Right cardiac atrium (tissue), 5 donors: ENCODE measurements around the gene CDKL1. TPM values are rescaled to one million over a fixed set of nuclear protein-coding genes. Genes with fewer than 3 reads are reported as not detected.

ENCODE experiments used
- ATAC-seq, 2 donors: fragments of 200-7000 bp; cut with Tn5 transposase; one replicate each; pipeline versions ENCODE4 v1.8.0 to v1.9.1; 2020; ENCODE audit warnings: moderate library complexity in 2 of 2, mild to moderate bottlenecking in 1 of 2
- DNase-seq, 3 donors: peaks; one replicate each; pipeline ENCODE4 v3.0.0-alpha.2; 2020
- H3K27ac ChIP-seq: one replicate; pipeline ENCODE4 v1.5.1; 2013; ENCODE audit warnings: mild to moderate bottlenecking, low read length, control low read depth, moderate library complexity
- H3K27me3 ChIP-seq: one replicate; pipeline ENCODE4 v1.6.1; 2013; ENCODE audit not compliant: control insufficient read depth, insufficient read depth
- H3K4me1 ChIP-seq: one replicate; pipeline ENCODE4 v1.6.1; 2013; ENCODE audit warnings: low read length; ENCODE audit not compliant: control insufficient read depth, insufficient read depth
- H3K4me3 ChIP-seq: one replicate; pipeline ENCODE4 v1.5.1; 2013; ENCODE audit warnings: low read length, control low read depth
- H3K9me3 ChIP-seq: one replicate; pipeline ENCODE4 v1.6.1; 2013; ENCODE audit warnings: low read length; ENCODE audit not compliant: control insufficient read depth
- WGBS: extraction: QIAGEN DNeasy Blood & Tissue Kit; methylation state at CpG from one replicate; pipeline ENCODE4 v1.1.7; 2013; 5-methylcytosine and 5-hydroxymethylcytosine counted together
- intact Hi-C, 4 donors: fragments of 100-400 bp; cut with DNase I; formaldehyde crosslinking; loops; one replicate each; pipeline versions ENCODE4 v1.11.0 to v1.14.0; 2022 to 2023
- polyA plus RNA-seq: library from polyadenylated mRNA; stranded (reverse); fragments of 200-250 nt; gene quantifications from one replicate; pipeline ENCODE4 v1.2.3, GENCODE V29; 2013
- total RNA-seq, 4 donors: library from RNA; stranded (reverse); fragmentation: NEBNext Ultra II Directional; extraction: Animal tissue kit (Norgen Biotek cat#: 25700); gene quantifications; one replicate each; pipeline ENCODE4 v1.2.1, GENCODE V29; 2021
- donor health status: healthy with polysubstance abuse.
- donor health status: DM: no; HTN: yes; CAD: no.
- donor health status: DM: no; HTN: no; CAD: no.
- donor health status: DM: no; HTN: yes; CAD: no; lungs with severe emphysema.
- donor health status: DM: yes; HTN: yes; CAD: no.

The CDKL1 gene
- total and polyA plus RNA-seq, 5 donors: 1.0 to 4.7 (median 2.6) TPM

GRCh38 chr14:50342221-50343078 lies 54.2 kb downstream of the CDKL1 start:
- intact Hi-C loops: no loop called here
- peak; percentile 47 to 74 (median 74) for DNase-seq
- 2% methylated on average over 8 of the region's 8 CpGs for WGBS
- no peaks in the 10 kb centered on the region for H3K27me3 ChIP-seq
- peak overlapping the region; percentile 79 for H3K27ac ChIP-seq
- H3K9me3 ChIP-seq: no peaks in the 10 kb centered on the region
- peak; percentile 93 to 94 for ATAC-seq
- H3K4me1 ChIP-seq: peaks cover 5% of the 10 kb centered on the region
- H3K4me3 ChIP-seq: peak overlapping the region; percentile 44

- H3K4me3 ChIP-seq: no peak overlapping the region
- no peak for DNase-seq
- H3K9me3 ChIP-seq: no peaks in the 10 kb centered on the region
- WGBS: 92% methylated on average over 9 of the region's 9 CpGs
- no peaks in the 10 kb centered on the region for H3K27me3 ChIP-seq
- peaks cover 8% of the 10 kb centered on the region for H3K4me1 ChIP-seq
- no peak for ATAC-seq
- intact Hi-C loops: no loop called here
- no peak overlapping the region for H3K27ac ChIP-seq
Measured at GRCh38 chr14:50340963-50341362, 55.7 kb downstream of the CDKL1 start.

- H3K27me3 ChIP-seq: no peaks in the 10 kb centered on the region
- no peak overlapping the region for H3K4me3 ChIP-seq
- DNase-seq (no peak), ATAC-seq (no peak)
- H3K9me3 ChIP-seq: no peaks in the 10 kb centered on the region
- H3K4me1 ChIP-seq: peaks cover 14% of the 10 kb centered on the region
- no peak overlapping the region for H3K27ac ChIP-seq
- intact Hi-C loops: no loop called here
- 91% methylated on average over 5 of the region's 5 CpGs for WGBS
Measured at GRCh38 chr14:50340045-50340444, 56.6 kb downstream of the CDKL1 start.

GRCh38 chr14:50339178-50339804 lies 57.4 kb downstream of the CDKL1 start:
- Histone ChIP-seq H3K9me3 (no peaks in the 10 kb centered on the region), H3K27ac (no peak overlapping the region), H3K27me3 (no peaks in the 10 kb centered on the region), H3K4me1 (peaks cover 17% of the 10 kb centered on the region), H3K4me3 (no peak overlapping the region)
- 71% methylated on average over 3 of the region's 3 CpGs for WGBS
- DNase-seq (no peak), ATAC-seq (no peak)
- intact Hi-C loops: no loop called here

- Histone ChIP-seq H3K27ac (no peak overlapping the region), H3K4me1 (peaks cover 14% of the 10 kb centered on the region), H3K27me3 (no peaks in the 10 kb centered on the region), H3K9me3 (no peaks in the 10 kb centered on the region), H3K4me3 (no peak overlapping the region)
- WGBS: 100% methylated on average over 2 of the region's 2 CpGs
- ATAC-seq (no peak), DNase-seq (no peak)
- intact Hi-C loops: no loop called here
Measured at GRCh38 chr14:50338587-50338986, 58.1 kb downstream of the CDKL1 start.

- WGBS: 16% methylated on average over 7 of the region's 7 CpGs
- DNase-seq: peak in 2 of 3 donors; percentile 25 to 59
- no peak overlapping the region for H3K4me3 ChIP-seq
- peak; percentile 22 to 30 for ATAC-seq
- peaks cover 15% of the 10 kb centered on the region for H3K4me1 ChIP-seq
- H3K27ac ChIP-seq: peak overlapping the region; percentile 90
- H3K9me3 ChIP-seq: no peaks in the 10 kb centered on the region
- intact Hi-C loops: no loop called here
- H3K27me3 ChIP-seq: no peaks in the 10 kb centered on the region
Measured at GRCh38 chr14:50335989-50336824, 60.5 kb downstream of the CDKL1 start.

GRCh38 chr14:50335389-50335788 lies 61.3 kb downstream of the CDKL1 start:
- 14% methylated on average over 7 of the region's 7 CpGs for WGBS
- intact Hi-C loops: no loop called here
- peak overlapping the region; percentile 90 for H3K27ac ChIP-seq
- H3K9me3 ChIP-seq: no peaks in the 10 kb centered on the region
- H3K4me3 ChIP-seq: no peak overlapping the region
- ATAC-seq: peak; percentile 49 to 81
- no peaks in the 10 kb centered on the region for H3K27me3 ChIP-seq
- DNase-seq: peak; percentile 62 to 78 (median 74)
- H3K4me1 ChIP-seq: peaks cover 15% of the 10 kb centered on the region

GRCh38 chr14:50334211-50334610 lies 62.5 kb downstream of the CDKL1 start:
- Histone ChIP-seq H3K4me1 (peaks cover 15% of the 10 kb centered on the region), H3K27me3 (no peaks in the 10 kb centered on the region), H3K4me3 (no peak overlapping the region), H3K27ac (no peak overlapping the region), H3K9me3 (no peaks in the 10 kb centered on the region)
- DNase-seq: no peak
- 97% methylated on average over 8 of the region's 8 CpGs for WGBS
- intact Hi-C loops: no loop called here
- ATAC-seq: no peak

GRCh38 chr14:50333014-50333509 lies 63.6 kb downstream of the CDKL1 start:
- H3K4me1 ChIP-seq: peaks cover 15% of the 10 kb centered on the region
- intact Hi-C loops: no loop called here
- no peaks in the 10 kb centered on the region for H3K9me3 ChIP-seq
- DNase-seq (peak; percentile 64 to 72 (median 64)), ATAC-seq (peak; percentile 76 to 86)
- 25% methylated on average over 3 of the region's 3 CpGs for WGBS
- H3K4me3 ChIP-seq: no peak overlapping the region
- no peak overlapping the region for H3K27ac ChIP-seq
- H3K27me3 ChIP-seq: no peaks in the 10 kb centered on the region

GRCh38 chr14:50331596-50331995 lies 65.1 kb downstream of the CDKL1 start:
- DNase-seq (no peak), ATAC-seq (no peak)
- H3K4me1 ChIP-seq: peaks cover 15% of the 10 kb centered on the region
- no peaks in the 10 kb centered on the region for H3K9me3 ChIP-seq
- no peaks in the 10 kb centered on the region for H3K27me3 ChIP-seq
- intact Hi-C loops: no loop called here
- no peak overlapping the region for H3K4me3 ChIP-seq
- no peak overlapping the region for H3K27ac ChIP-seq
